A549 (cell line): Measurements from ENCODE around the gene BCAP29. TPM values are rescaled to one million over a fixed set of nuclear protein-coding genes. Genes with fewer than 3 reads are reported as not detected.

Source experiments
- ATAC-seq, 2 experiments: fragments of 200-7000 bp in 1 of 2; fragments of >200 bp in 1 of 2; cut with Nextera tagmentation in 1 of 2; cut with Tn5 transposase in 1 of 2; 3 replicates each; pipeline versions ENCODE4 v1.8.0 to v1.9.1; 2018 to 2020; ENCODE audit warnings: mild to moderate bottlenecking in 1 of 2, moderate library complexity in 1 of 2
- CTCF ChIA-PET: fragments of 300-600 bp; sonication (Branson Sonifier 250); formaldehyde crosslinking; extraction: SDS; loops from one replicate; lab custom pipeline; 2021; ENCODE audit warnings: antibody characterized with exemption, inconsistent platforms; lab: Yijun Ruan, JAX
- POLR2A ChIA-PET: fragments of 350-600 bp; formaldehyde crosslinking; extraction: SDS; loops from one replicate; lab custom pipeline; 2021; ENCODE audit warnings: antibody characterized with exemption, inconsistent platforms; lab: Yijun Ruan, JAX
- DNase-seq, 2 experiments: peaks; one replicate each; pipeline versions ENCODE4 v3.0.0 to v3.0.0-alpha.2; 2011 to 2016; ENCODE audit warnings: low read depth in 1 of 2, low spot score in 1 of 2
- FAIRE-seq: peaks from 2 replicates; lab custom pipeline; 2011; peaks lifted over from hg19 to GRCh38; lab: Jason Lieb, UNC
- H3K27ac ChIP-seq, 2 experiments: fragments of >200 bp; sonication (Bioruptor Twin); formaldehyde crosslinking; 3 replicates each; pipeline ENCODE4 v1.5.1; 2016 to 2017
- H3K4me1 ChIP-seq: fragments of >200 bp; sonication (Bioruptor Twin); formaldehyde crosslinking; 3 replicates; pipeline ENCODE4 v1.6.1; 2016
- H3K4me2 ChIP-seq: fragments of >200 bp; sonication (Bioruptor Twin); formaldehyde crosslinking; 3 replicates; pipeline ENCODE4 v1.6.1; 2016
- H3K4me3 ChIP-seq: fragments of >200 bp; sonication (Bioruptor Twin); formaldehyde crosslinking; 3 replicates; pipeline ENCODE4 v1.5.1; 2016
- H3K9me3 ChIP-seq: fragments of >200 bp; sonication (Bioruptor Twin); formaldehyde crosslinking; 3 replicates; pipeline ENCODE4 v1.6.1; 2016
- BHLHE40 ChIP-seq: IDR thresholded peaks from 2 replicates; pipeline ENCODE4 v1.6.1; 2012; ENCODE audit warnings: low read depth, low read length, inconsistent platforms
- CBX2 ChIP-seq: fragments of 200-600 bp; sonication (generic); IDR thresholded peaks from 2 replicates; pipeline ENCODE4 v1.6.1; 2016; ENCODE audit warnings: low read depth, mild to moderate bottlenecking, borderline replicate concordance
- CHD2 ChIP-seq: fragments of 150-350 bp; IDR thresholded peaks from 2 replicates; pipeline ENCODE4 v1.6.1; 2014; ENCODE audit warnings: low read length; ENCODE audit not compliant: partially characterized antibody
- ESRRA ChIP-seq: fragments of 150-350 bp; IDR thresholded peaks from 2 replicates; pipeline ENCODE4 v1.6.1; 2014; ENCODE audit warnings: mild to moderate bottlenecking, low read length, borderline replicate concordance
- FOSB ChIP-seq: fragments of 250-450 bp; sonication (Bioruptor Pico); IDR thresholded peaks from 2 replicates; pipeline ENCODE4 v1.5.0; 2020; ENCODE audit warnings: mild to moderate bottlenecking, moderate library complexity
- FOXS1 ChIP-seq: fragments of 250-450 bp; sonication (Bioruptor Pico); IDR thresholded peaks from 2 replicates; pipeline ENCODE4 v1.5.0; 2020; ENCODE audit warnings: mild to moderate bottlenecking, moderate library complexity
- GATA3 ChIP-seq: IDR thresholded peaks from 2 replicates; pipeline ENCODE4 v1.6.1; 2012; ENCODE audit warnings: borderline replicate concordance
- HDAC2 ChIP-seq: fragments of 200-600 bp; sonication (generic); IDR thresholded peaks from 2 replicates; pipeline ENCODE4 v1.6.1; 2016
- HES2 ChIP-seq: fragments of >200 bp; sonication (Bioruptor Twin); formaldehyde crosslinking; IDR thresholded peaks from 2 replicates; pipeline ENCODE4 v1.6.1; 2016
- HEYL ChIP-seq: fragments of 250-450 bp; sonication (Bioruptor Pico); IDR thresholded peaks from 2 replicates; pipeline ENCODE4 v1.8.0; 2021; ENCODE audit warnings: mild to moderate bottlenecking, moderate library complexity
- HOXA7 ChIP-seq: fragments of 250-450 bp; sonication (Bioruptor Pico); IDR thresholded peaks from 2 replicates; pipeline ENCODE4 v1.5.0; 2020; ENCODE audit warnings: mild to moderate bottlenecking, moderate library complexity
- HOXB13 ChIP-seq: fragments of 250-450 bp; sonication (Bioruptor Pico); IDR thresholded peaks from 2 replicates; pipeline ENCODE4 v1.5.0; 2020; ENCODE audit warnings: low read depth, mild to moderate bottlenecking, moderate library complexity
- HOXB5 ChIP-seq: fragments of 250-450 bp; sonication (Bioruptor Pico); IDR thresholded peaks from 2 replicates; pipeline ENCODE4 v1.5.0; 2020; ENCODE audit warnings: mild to moderate bottlenecking, moderate library complexity
- JUN ChIP-seq, 2 experiments: fragments of >200 bp; sonication (Bioruptor Twin); formaldehyde crosslinking; IDR thresholded peaks; 2 replicates in 1 of 2; 3 replicates in 1 of 2; pipeline ENCODE4 v1.6.1; 2016 to 2017
- JUNB ChIP-seq: fragments of >200 bp; sonication (Bioruptor Twin); formaldehyde crosslinking; IDR thresholded peaks from 2 replicates; pipeline ENCODE4 v1.6.1; 2016
- KDM5A ChIP-seq: fragments of 200-600 bp; sonication (generic); IDR thresholded peaks from 2 replicates; pipeline ENCODE4 v1.6.1; 2016; ENCODE audit warnings: antibody characterized with exemption, mild to moderate bottlenecking
- MAFK ChIP-seq: fragments of 450-650 bp; IDR thresholded peaks from 2 replicates; pipeline ENCODE4 v1.6.1; 2014; ENCODE audit not compliant: partially characterized antibody
- NPAS2 ChIP-seq: fragments of 250-450 bp; sonication (Bioruptor Pico); IDR thresholded peaks from 2 replicates; pipeline ENCODE4 v1.8.0; 2022; ENCODE audit warnings: mild to moderate bottlenecking, moderate library complexity, borderline replicate concordance
- NR3C1 ChIP-seq: fragments of >200 bp; sonication (Bioruptor Twin); formaldehyde crosslinking; IDR thresholded peaks from 3 replicates; pipeline ENCODE4 v1.6.1; 2017
- RARB ChIP-seq: fragments of 250-450 bp; sonication (Bioruptor Pico); IDR thresholded peaks from 2 replicates; pipeline ENCODE4 v1.8.0; 2021; ENCODE audit warnings: mild to moderate bottlenecking, moderate library complexity
- RFX5 ChIP-seq: fragments of 450-650 bp; IDR thresholded peaks from 2 replicates; pipeline ENCODE4 v1.7.1; 2014; ENCODE audit warnings: antibody characterized with exemption, mild to moderate bottlenecking, moderate library complexity
- RNF2 ChIP-seq: fragments of 200-600 bp; sonication (generic); IDR thresholded peaks from 2 replicates; pipeline ENCODE4 v1.6.1; 2016; ENCODE audit warnings: low read depth, mild to moderate bottlenecking, antibody characterized with exemption, moderate library complexity, borderline replicate concordance
- ZC3H11A ChIP-seq: fragments of 450-650 bp; IDR thresholded peaks from 2 replicates; pipeline ENCODE4 v1.6.1; 2014; ENCODE audit warnings: antibody characterized with exemption, mild to moderate bottlenecking
- ZSCAN20 ChIP-seq: fragments of 250-450 bp; sonication (Bioruptor Pico); IDR thresholded peaks from 2 replicates; pipeline ENCODE4 v1.8.0; 2022; ENCODE audit warnings: mild to moderate bottlenecking, moderate library complexity
- WGBS: methylation state at CpG from one replicate; pipeline ENCODE4 v1.1.6; 2017; ENCODE audit errors: missing lambda C conversion rate; 5-methylcytosine and 5-hydroxymethylcytosine counted together
- polyA plus RNA-seq, 4 experiments: library from polyadenylated mRNA; depleted of rRNA in 3 of 4; stranded (reverse); fragments of >200 nt; fragmentation: RNase III in 1 of 4; extraction: RNeasy Plus Mini Kit Qiagen cat#74134 plus additional on column Dnase treatment in 1 of 4; gene quantifications; 2 replicates in 3 of 4; 3 replicates in 1 of 4; pipeline ENCODE4 v1.2.3, GENCODE V29; 2011 to 2017
- TF ChIP-seq, protein P1 (sequence below): fragments of 150-350 bp; IDR thresholded peaks from 2 replicates; pipeline ENCODE4 v1.6.1; 2014; ENCODE audit warnings: low read depth, mild to moderate bottlenecking, low read length
- TF ChIP-seq, protein P2 (sequence below): fragments of >200 bp; sonication (Bioruptor Twin); formaldehyde crosslinking; IDR thresholded peaks from 3 replicates; pipeline ENCODE4 v1.6.1; 2016
- TF ChIP-seq, protein P3 (sequence below): fragments of 200-600 bp; sonication (generic); IDR thresholded peaks from 2 replicates; pipeline ENCODE4 v1.6.1; 2016; ENCODE audit warnings: antibody characterized with exemption, mild to moderate bottlenecking, moderate library complexity
- TF ChIP-seq, protein P4 (sequence below): fragments of 450-650 bp; IDR thresholded peaks from 2 replicates; pipeline ENCODE4 v1.6.1; 2014; ENCODE audit warnings: antibody characterized with exemption

The BCAP29 gene
- polyA plus RNA-seq, 2 of the 4 experiments (the other 2 are of a cell fraction): 38.0 to 66.9 TPM

DNA sequence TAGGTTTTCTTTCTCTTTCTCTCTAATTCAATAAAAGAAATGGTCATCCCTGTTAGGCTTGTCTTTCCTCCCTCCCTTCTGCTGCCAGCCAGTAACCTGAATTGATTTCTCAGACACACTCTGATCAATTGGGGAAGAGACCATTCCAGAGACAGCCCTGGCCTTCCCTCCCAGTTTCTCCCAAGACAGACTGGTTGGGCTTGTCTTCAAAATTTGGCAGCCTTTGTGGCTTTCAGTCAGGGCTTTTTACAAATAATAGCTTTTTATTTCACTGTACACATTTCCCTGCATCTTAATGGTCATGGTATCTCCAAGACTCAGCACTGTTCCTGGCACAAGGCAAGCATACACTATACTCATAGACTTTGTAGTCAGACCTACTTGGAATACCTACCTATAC, 33.9 kb downstream of the BCAP29 start:
- ATAC-seq: no peak
- no peak for FAIRE-seq
- Histone ChIP-seq H3K27ac (no peak overlapping the region), H3K4me1 (no peaks in the 10 kb centered on the region), H3K4me3 (no peak overlapping the region), H3K4me2 (no peak overlapping the region), H3K9me3 (no peaks in the 10 kb centered on the region)
- TF ChIP-seq, protein P1, sequence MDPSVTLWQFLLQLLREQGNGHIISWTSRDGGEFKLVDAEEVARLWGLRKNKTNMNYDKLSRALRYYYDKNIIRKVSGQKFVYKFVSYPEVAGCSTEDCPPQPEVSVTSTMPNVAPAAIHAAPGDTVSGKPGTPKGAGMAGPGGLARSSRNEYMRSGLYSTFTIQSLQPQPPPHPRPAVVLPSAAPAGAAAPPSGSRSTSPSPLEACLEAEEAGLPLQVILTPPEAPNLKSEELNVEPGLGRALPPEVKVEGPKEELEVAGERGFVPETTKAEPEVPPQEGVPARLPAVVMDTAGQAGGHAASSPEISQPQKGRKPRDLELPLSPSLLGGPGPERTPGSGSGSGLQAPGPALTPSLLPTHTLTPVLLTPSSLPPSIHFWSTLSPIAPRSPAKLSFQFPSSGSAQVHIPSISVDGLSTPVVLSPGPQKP: no peak
- TF ChIP-seq HES2: no peak
- TF ChIP-seq JUNB: no peak
- no peak for TF ChIP-seq NPAS2 (CRISPR knock-in tag)
- no peak for TF ChIP-seq FOXS1 (CRISPR knock-in tag)
- no peak for TF ChIP-seq BHLHE40
- TF ChIP-seq RNF2: no peak
- no peak for TF ChIP-seq MAFK
- DNase-seq: no peak
- POLR2A ChIA-PET: no interaction called here
- CTCF ChIA-PET: no interaction called here

GRCh38 chr7:107614425-107614824, 34.4 kb downstream of the BCAP29 start:
- H3K4me3 ChIP-seq: no peak overlapping the region
- FAIRE-seq (no peak), DNase-seq (no peak), ATAC-seq (no peak)
- H3K4me1 ChIP-seq: no peaks in the 10 kb centered on the region
- no peak overlapping the region for H3K27ac ChIP-seq
- TF ChIP-seq NR3C1 (no peak), HOXA7 (CRISPR knock-in tag) (no peak), ESRRA (no peak), CBX2 (no peak), MAFK (no peak)
- TF ChIP-seq, protein P2, sequence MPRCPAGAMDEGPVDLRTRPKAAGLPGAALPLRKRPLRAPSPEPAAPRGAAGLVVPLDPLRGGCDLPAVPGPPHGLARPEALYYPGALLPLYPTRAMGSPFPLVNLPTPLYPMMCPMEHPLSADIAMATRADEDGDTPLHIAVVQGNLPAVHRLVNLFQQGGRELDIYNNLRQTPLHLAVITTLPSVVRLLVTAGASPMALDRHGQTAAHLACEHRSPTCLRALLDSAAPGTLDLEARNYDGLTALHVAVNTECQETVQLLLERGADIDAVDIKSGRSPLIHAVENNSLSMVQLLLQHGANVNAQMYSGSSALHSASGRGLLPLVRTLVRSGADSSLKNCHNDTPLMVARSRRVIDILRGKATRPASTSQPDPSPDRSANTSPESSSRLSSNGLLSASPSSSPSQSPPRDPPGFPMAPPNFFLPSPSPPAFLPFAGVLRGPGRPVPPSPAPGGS: no peak
- TF ChIP-seq, protein P3, sequence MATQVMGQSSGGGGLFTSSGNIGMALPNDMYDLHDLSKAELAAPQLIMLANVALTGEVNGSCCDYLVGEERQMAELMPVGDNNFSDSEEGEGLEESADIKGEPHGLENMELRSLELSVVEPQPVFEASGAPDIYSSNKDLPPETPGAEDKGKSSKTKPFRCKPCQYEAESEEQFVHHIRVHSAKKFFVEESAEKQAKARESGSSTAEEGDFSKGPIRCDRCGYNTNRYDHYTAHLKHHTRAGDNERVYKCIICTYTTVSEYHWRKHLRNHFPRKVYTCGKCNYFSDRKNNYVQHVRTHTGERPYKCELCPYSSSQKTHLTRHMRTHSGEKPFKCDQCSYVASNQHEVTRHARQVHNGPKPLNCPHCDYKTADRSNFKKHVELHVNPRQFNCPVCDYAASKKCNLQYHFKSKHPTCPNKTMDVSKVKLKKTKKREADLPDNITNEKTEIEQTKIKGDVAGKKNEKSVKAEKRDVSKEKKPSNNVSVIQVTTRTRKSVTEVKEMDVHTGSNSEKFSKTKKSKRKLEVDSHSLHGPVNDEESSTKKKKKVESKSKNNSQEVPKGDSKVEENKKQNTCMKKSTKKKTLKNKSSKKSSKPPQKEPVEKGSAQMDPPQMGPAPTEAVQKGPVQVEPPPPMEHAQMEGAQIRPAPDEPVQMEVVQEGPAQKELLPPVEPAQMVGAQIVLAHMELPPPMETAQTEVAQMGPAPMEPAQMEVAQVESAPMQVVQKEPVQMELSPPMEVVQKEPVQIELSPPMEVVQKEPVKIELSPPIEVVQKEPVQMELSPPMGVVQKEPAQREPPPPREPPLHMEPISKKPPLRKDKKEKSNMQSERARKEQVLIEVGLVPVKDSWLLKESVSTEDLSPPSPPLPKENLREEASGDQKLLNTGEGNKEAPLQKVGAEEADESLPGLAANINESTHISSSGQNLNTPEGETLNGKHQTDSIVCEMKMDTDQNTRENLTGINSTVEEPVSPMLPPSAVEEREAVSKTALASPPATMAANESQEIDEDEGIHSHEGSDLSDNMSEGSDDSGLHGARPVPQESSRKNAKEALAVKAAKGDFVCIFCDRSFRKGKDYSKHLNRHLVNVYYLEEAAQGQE: no peak
- H3K9me3 ChIP-seq: no peaks in the 10 kb centered on the region
- H3K4me2 ChIP-seq: no peak overlapping the region
- ChIA-PET CTCF (no interaction called here), POLR2A (no interaction called here)

DNA sequence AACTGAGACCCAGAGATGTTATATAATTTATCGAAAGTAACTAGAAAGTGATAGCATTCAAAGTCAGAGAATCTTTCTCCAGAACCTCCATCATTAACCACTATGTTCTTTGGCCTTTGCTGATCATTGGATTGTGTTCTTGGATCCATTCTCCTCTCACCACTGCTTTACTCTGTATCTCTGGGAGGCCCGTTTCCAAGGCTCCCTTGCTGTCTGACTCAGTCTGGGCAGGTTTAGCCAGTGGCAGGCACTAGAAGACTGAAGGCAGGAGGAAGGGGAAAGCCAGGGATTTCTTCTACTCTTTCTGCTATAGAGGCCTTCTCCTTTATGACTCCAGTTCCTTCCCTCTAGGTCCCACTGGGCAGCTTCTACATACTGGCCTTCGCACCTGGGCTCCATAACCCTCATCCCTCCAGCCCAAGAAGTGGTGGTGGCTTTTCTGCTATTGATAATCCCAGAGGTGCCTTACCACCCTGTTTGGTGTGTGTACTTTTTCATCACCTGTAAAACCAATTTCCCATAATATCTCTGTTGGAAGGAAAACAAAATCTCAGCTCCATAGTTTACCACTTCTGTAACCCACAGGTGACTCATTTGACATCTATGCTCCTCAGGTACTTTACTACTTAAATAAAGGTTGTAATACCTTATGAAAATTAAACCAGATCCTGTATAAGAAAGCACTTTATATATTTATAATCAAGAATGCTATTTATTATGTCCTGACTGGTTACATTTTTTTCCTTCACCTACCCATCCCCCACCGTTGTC, 36.0 kb downstream of the BCAP29 start:
- TF ChIP-seq HEYL (CRISPR knock-in tag): no peak
- TF ChIP-seq HOXB5: no peak
- TF ChIP-seq FOSB (CRISPR knock-in tag): no peak
- no peak for TF ChIP-seq HDAC2
- no peak for TF ChIP-seq GATA3
- no peak for TF ChIP-seq HOXB13 (CRISPR knock-in tag)
- no peak for TF ChIP-seq JUN (IDR thresholded peaks at IDR 0.05)
- no peak for TF ChIP-seq ZSCAN20 (CRISPR knock-in tag)
- no peak for TF ChIP-seq HES2
- no peak for TF ChIP-seq CHD2
- TF ChIP-seq MAFK: no peak
- no peak for TF ChIP-seq RFX5
- TF ChIP-seq RARB: no peak
- TF ChIP-seq ZC3H11A: no peak
- no peak for TF ChIP-seq KDM5A
- no peak for TF ChIP-seq ESRRA
- TF ChIP-seq, protein P4, sequence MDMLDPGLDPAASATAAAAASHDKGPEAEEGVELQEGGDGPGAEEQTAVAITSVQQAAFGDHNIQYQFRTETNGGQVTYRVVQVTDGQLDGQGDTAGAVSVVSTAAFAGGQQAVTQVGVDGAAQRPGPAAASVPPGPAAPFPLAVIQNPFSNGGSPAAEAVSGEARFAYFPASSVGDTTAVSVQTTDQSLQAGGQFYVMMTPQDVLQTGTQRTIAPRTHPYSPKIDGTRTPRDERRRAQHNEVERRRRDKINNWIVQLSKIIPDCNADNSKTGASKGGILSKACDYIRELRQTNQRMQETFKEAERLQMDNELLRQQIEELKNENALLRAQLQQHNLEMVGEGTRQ: no peak
- TF ChIP-seq NR3C1: no peak
- Histone ChIP-seq H3K4me3 (no peak overlapping the region), H3K9me3 (no peaks in the 10 kb centered on the region), H3K27ac (no peak overlapping the region), H3K4me2 (no peak overlapping the region), H3K4me1 (no peaks in the 10 kb centered on the region)
- WGBS: 92% methylated on average over 4 of the region's 4 CpGs
- FAIRE-seq (no peak), DNase-seq (no peak), ATAC-seq (no peak)
- ChIA-PET CTCF (no interaction called here), POLR2A (no interaction called here)
